GM19395 (cell line): ENCODE results near the gene IRGM.
"Not testable (repeated sequence)": the region's sequence is repeated elsewhere in the genome, so short reads cannot be mapped to it uniquely, and the experiment has no call there.

Source experiments
- ATAC-seq: cut with Tn5 transposase; IDR thresholded peaks from one replicate; pipeline ENCODE4 v1.9.1; 2021; ENCODE audit warnings: mild to moderate bottlenecking, moderate library complexity; ENCODE audit not compliant: unreplicated experiment

The IRGM gene, protein sequence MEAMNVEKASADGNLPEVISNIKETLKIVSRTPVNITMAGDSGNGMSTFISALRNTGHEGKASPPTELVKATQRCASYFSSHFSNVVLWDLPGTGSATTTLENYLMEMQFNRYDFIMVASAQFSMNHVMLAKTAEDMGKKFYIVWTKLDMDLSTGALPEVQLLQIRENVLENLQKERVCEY

DNA sequence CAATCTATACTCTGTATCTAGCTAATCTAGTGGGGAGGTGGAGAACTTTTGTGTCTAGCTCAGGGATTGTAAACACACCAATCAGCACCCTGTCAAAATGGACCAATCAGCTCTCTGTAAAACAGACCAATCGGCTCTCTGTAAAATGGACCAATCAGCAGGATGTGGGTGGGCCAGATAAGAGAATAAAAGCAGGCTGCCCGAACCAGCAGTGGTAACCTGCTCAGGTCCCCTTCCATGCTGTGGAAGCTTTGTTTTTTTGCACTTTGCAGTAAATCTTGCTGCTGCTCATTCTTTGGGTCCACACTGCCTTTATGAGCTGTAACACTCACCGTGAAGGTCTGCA is at the start of gene IRGM:
Gene IRGM (plus strand): TSS at position 214 of the 346 bp plus-strand sequence. CDS start 1,603 bp downstream, outside the sequence.
- not testable (repeated sequence) for ATAC-seq

DNA sequence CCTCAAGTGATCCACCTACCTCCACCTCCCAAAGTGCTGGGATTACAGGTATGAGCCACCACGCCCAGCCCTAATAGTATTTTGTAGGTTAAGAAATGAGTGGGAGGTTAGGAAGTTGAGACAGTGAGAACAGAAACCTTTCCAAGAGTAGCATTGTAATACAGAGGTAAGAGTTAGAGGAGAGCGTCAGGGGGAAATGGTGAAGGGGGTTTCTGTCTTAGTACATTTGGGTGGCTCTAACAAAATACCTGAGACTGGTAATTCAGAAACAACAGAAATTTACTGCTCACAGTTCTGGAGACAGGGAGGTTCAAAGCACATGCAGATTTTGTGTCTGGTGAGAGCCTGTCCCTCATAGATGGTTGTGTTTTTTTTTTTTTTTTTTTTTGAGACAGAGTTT is 48.9 kb upstream of the IRGM start:
- ATAC-seq: no peak

DNA sequence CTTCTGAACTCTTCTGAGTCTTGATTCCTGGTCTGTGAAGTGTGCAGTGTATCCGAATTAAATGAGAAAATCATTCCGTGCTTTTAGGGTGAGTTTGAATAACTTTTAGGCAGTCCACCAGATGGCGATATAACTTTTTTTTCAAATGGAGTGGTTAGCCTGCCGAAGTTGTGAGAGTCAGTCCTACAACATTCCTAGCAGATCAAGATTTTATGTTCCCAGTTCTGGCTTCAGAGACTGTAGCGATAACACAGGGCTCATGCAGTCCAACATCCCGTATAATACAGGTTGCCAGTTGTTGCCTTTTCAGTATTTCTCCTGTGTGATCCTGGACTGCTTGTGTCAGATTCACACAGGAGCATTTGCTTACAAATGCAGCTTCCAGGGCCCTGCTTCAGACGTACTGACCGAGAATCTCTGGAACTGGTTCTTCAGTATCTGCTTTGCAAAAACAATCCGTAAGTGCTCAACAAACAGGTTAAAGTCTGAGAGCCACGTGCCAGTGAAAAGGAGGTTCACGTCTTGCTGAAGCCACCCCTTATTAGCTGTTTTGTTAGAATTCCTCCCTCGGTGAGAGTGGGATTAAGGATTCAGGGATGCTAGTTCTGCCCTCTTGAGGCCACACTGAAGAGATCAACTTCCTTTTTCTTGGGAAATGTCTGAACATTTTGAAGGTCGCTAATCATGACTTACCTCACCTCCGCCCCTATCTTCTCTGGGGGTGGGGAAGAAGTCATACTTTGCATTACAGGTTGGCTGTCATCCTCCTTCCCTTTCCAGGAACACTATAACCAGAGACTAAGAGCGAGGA is 45.0 kb upstream of the IRGM start:
- no peak for ATAC-seq

DNA sequence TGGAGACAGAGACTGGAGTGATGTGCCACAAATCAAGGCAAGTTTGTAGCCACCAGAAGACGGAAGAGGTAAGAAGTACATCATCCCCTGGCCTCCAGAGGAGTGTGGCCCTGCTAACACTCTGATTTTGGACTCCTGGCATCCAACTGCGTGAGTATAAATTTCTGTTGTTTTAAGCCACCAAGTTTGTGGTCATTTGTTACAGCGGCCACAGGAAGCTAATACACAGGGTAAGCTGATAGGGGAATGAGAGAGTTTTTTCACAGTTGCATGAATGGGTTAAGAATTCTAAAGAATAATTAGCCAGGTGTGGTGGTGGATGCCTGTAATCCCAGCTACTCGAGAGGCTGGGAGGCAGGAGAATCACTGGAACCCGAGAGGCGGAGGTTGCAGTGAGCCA is 41.9 kb upstream of the IRGM start:
- ATAC-seq: no peak

DNA sequence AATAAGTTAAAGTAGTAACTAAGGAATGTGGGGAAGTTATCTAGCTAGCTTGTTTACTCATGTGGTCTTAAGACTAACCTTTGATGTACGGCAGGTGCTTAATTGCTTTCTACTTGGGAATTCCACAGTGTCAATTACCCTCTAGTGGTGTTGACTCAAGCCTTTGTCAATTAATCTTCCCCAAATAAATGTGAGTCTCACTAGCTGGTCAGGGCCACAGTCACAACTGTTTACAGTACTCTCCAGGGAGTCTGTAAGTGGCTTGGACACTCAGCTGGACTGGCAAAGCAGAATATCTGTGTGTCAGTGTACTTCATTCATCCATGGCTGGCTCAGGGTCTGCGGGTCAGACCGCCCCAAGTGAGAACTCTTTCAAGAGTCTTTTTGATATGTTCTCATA is 37.0 kb upstream of the IRGM start:
- ATAC-seq: no peak

DNA sequence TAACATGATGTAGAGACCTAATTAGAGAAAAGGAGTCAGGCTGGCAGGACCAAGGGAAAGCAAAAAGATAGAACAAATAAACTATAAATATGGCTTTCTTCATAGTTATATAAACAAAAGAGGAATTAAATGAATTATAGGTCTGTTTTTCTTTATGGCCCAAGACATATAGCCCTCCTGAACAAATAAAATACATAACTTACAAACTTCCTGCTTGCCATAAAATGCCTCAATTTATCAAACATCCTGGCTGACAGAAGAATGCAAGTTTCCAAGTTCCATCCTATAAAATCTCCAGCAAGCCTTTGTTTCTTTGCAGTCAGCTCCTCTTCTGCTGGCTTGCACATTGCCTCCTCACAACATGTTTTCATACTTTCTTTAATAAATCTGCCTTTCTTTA is 31.3 kb upstream of the IRGM start:
- ATAC-seq: no peak

DNA sequence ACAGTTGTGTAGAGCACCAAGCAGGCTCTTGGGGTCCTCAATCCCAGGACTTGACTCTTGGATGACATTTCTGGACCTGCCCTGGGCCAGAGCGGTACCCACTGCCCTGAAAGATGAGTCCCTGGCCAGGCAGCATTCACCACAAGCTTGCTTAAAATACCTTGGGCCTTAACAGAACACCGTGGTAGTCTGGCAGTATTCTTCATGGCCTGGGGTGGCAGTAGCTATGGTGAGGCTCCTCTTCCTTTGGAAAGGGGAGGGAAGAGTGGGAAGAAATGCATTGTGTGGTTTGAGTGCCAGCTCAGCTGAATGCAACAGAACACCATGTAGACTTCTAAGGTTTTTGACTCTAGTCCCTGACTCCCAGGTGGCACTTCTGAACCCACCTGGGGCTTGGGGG is 29.4 kb upstream of the IRGM start:
- no peak for ATAC-seq

DNA sequence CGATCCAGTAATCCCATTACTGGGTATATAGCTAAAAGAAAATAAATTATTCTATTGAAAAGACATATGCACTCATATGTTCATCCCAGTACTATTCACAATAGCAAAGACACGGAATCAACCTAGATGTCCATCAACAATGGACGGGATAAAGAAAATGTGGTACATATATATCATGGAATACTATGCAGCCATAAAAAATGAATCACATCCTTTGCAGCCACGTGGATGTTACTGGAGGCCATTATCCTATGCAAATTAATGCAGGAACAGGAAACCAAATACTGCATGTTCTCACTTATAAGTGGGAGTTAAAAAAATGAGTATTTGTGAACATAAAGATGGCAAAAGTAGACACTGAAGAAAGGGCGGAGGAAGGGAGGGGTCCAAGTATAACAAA is 16.6 kb upstream of the IRGM start:
- ATAC-seq: no peak

DNA sequence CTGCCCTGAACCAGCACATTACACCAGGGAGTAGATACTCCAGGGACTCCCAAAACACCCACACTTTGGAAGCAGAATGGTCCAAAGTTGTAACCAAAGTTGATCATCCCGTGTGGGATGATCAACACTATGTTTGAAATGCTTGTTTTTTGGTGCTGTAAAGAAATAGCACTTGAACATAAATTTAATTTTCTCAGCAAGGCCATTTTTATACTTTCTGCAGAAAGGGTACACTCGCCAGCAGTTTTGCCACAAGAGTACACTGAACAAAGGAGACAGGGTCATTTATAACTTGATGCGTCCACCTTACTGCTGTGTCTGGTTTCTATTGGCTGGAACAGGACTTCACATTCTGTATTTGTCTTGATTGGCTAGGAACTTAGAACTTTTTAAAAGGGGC is 14.5 kb upstream of the IRGM start:
- ATAC-seq: not testable (repeated sequence)

DNA sequence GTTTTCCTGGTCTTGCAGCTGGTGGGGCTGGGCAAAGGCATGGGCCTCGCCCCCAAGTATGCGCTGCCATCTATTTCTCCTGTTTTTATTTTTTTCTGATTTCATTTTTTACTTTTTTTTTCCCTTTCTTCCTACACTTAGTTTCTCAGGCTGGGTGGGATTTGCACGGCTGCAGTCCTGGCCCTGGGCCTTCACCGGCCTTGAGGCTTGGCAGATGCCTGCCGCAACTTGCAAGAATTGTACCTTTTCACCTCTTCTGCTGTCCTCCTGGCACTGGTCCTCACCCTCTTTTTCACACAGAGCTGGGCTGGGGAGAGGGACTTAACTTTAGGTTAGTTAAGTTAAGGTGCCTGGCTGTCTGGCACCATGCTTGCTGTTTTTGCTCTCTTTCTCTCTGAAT is 10.3 kb upstream of the IRGM start:
- ATAC-seq: no peak

DNA sequence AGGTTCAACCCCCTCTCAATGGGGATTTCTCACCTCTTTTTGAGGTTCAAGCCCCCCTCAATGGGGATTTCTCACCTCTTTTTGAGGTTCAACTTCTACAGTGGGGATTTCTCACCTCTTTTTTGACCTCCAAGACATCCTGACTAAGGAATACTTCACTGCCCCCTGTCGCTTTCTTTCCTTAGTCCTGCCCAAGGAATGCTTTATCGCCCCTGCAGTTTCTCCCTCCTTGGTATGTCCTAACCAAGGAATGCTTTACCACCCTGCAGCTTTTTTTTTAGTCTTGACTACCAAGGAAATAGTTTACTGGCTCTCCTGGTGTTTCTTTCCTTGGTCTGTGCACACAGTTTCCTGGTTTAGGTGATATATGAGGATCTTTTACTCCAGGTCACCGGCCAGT is 9.6 kb upstream of the IRGM start:
- ATAC-seq: no peak

DNA sequence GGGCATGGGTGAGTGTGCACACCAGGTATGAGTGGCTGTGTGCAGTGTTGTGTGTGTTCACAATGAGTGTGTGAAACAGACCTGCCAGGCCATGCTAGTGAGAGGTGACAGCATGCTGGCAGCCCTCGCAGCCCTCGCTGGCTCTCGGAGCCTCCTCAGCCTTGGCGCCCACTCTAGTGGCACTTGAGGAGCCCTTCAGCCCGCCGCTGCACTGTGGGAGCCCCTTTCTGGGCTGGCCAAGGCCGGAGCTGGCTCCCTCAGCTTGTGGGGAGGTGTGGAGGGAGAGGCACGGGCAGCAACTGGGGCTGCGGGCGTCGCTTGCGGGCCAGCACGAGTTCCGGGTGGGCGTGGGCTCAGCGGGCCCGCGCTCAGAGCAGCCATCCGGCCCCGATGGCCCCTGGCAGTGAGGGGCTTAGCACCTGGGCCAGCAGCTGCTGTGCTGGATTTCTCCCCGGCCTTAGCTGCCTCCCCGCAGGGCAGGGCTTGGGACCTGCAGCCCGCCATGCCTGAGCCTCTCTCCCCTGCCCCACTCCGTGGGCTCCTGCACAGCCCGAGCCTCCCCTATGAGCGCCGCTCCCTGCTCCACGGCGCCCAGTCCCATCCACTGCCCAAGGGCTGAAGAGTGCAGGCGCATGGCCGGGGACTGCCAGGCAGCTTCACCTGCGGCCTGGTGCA is 999 bp upstream of the IRGM start:
- not testable (repeated sequence) for ATAC-seq

DNA sequence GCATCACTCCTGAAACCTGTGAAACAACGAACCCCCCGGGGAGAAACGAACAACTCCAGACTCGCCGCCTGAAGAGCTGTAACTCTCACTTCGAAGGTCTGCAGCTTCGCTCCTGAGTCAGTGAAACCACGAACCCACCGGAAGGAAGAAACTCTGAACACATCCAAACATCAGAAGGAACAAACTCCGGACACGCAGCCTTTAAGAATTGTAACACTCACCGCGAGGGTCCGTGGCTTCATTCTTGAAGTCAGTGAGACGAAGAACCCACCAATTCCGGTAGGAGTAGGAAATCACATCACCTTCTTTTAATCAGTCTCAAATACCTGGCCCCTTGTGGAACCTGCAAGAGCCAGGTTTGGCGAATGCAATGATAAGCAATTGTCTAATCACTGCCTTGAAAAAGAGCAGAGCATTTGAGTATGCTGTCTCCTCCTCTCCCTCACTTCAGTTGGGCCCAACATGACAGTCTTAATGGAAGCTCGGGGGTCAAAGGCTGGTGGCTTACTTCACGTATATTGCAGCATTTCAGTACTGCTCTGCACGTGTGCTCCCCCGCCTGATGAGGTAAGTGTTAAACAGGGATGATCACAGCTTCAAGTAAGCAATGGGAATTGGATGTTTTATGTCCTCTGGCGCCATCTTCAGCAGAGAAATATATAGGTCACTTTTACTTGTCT is 473 bp downstream of the IRGM start:
- ATAC-seq: peak; percentile 96

DNA sequence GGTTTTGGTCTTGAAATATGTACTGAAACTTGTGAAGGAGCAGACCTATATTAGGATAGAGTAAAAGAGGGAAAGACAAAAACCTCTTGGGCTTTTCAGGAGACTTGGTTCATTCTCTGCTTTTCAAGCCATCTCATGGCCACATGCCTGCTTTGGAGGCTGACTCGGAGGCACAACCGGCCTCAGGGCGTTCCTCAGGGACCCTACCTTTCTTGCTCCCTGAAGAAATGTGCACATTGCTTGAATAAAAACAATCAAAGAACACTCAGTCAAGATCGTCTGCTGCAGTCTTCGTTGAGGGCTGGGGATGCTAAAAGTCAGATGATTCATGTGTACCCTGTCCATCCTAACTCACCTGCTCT is 994 bp downstream of the IRGM start:
- ATAC-seq: no peak

DNA sequence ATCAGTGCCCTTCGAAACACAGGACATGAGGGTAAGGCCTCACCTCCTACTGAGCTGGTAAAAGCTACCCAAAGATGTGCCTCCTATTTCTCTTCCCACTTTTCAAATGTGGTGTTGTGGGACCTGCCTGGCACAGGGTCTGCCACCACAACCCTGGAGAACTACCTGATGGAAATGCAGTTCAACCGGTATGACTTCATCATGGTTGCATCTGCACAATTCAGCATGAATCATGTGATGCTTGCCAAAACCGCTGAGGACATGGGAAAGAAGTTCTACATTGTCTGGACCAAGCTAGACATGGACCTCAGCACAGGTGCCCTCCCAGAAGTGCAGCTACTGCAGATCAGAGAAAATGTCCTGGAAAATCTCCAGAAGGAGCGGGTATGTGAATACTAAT is 1.9 kb downstream of the IRGM start:
- no peak for ATAC-seq

DNA sequence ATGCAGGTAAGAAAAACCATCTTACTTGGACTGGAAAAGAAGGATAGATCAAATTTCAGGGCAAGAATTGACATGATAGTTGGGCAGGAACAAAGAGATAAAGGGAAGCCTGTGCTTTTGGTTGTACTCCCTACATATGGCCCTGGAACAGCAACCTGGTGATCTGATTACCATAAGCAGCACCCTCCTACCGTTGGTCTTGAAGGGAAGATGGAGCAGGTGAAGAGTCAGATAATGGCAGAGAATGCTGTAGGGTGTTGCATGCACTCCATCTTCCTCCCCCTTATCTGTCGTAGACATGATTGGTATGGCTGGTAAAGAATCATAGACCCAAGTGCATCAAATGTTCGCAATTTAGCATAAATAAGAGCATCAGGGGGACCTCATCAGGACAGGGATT is 4.7 kb downstream of the IRGM start:
- no peak for ATAC-seq

DNA sequence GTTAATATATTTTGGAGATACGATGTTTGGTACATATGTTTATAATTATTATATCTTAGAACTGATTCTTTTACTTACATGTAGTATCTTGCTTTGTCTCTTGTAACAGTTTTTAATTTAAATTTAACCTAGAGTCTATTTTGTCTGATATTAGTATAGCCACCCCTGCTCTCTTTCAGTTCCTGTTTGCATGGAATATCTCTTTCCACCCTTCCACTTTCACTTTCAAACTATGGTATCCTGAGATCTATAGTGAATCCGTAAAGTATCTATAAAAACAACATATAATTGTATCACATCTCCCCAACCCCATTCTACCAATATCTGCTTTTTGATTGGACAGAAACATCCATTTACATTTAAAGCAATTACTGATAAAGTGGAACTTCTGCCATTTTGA is 7.2 kb downstream of the IRGM start:
- ATAC-seq: peak; percentile 82

DNA sequence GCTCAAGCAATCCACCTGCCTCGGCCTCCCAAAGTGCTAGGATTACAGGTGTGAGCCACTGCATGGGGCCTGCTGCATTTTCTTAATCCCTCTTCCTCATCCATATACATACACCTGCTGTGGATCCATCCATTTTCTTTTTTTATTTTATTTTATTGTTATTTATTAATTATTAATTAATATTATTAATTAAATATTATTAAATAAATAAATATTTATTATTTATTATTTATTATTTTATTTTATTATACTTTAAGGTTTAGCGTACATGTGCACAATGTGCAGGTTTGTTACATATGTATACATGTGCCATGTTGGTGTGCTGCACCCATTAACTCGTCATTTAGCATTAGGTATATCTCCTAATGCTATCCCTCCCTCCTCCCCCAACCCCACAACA is 10.4 kb downstream of the IRGM start:
- ATAC-seq: not testable (repeated sequence)

DNA sequence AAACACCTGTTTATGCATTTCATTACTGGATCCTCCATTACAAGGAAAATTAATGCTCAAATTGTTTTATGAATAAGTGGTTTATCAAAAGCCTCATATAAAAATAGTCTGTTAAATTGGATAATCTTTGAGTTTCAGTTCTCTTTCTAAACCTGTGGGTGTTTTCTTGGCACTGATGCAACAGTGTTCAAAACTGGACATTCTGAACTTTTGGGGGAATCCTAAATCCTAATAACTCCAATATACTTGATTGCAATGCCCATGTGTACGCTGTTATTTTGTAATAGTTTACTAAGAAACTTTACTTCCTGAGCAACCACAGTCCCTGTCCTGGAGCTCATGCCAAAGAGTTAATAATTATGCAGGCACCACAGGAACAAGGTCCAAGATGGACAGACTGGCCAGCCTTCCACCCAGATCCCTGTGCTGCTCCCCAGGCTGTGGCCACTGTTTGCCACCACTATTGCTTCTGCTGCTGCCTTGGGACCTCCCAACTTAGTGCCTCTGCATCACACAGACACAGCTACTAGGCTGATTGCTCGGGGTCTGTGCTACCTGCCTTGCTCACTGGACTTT is 14.0 kb downstream of the IRGM start:
- ATAC-seq: no peak

DNA sequence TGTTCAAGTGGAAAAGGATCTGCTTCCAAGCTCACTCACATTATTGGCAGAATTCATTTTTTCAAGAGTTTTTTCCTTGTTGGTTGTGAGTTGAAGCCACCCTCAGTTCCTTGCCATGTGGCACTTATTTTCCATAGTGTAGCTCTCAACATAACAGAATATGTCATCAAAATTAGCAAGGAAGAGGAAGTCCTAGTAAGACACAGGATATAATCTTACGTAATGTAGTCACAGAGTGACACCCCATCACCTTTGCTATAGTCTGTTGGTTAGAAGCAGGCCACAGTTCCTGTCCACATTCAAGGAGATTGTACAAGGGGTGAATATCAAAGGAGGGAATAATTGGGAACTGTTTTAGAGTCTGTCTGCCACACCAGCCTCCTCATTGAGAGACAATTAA is 15.7 kb downstream of the IRGM start:
- ATAC-seq: no peak

DNA sequence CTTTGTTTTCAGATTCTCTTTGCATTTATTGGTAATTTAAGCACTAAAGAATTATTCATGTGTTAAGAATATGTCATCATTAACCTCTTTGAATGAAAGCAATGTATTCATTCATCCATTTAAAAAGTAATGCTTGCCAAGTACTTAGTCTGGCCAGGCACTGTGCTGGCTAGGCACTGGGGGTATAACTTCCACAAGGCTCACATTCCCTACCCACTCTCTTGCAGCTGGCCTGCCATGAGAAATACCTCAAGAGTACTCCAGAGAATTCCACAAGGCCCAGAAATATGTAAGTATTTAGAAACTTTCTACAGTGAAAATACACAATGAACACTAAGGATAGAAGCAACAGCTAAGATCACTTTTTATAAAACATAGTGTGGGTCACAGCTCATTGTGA is 33.0 kb downstream of the IRGM start:
- no peak for ATAC-seq
